ENCODE measurements around the gene BCOR.

BCOR gene

DNA sequence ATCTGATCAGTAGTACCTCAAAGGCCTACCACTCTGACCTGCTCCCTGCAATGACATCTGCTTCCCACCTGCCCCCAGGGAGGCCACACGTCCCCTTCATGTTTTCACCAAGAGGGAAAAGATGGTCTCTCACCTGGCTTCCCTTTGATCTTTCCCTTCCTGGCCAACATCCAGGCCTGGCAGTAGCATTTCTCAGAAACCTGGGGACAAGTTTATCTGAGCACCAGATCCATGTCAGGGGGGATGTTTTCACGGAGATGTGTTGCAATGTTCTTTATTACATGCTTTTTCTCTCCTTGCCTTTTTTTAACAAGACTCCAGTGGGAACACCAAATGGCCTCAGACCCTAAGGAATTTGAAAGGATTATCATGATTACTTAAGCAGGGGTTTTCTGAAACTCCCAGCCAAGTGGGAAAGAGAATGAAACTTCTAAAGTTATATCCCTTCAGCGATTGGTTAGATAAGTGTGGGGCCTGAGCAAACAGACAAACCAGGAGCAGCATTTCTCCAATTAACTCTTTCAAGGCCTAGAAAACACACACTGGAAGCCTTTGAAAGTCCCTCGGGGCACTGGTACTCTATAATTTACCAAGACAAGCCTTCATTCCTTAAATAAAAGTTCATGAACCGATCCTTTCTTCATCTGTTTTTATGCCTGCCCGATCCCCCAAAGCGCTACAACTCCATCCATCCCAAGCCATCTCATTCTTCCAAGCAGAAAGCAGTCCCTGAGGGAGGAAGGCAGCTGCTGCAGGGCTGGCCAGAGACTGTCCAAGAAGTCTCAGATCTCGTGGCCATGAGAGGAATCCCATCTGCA lies 94.1 kb downstream of the BCOR start:
- DNase-seq (ENCODE audit: low read depth) = no peak

DNA sequence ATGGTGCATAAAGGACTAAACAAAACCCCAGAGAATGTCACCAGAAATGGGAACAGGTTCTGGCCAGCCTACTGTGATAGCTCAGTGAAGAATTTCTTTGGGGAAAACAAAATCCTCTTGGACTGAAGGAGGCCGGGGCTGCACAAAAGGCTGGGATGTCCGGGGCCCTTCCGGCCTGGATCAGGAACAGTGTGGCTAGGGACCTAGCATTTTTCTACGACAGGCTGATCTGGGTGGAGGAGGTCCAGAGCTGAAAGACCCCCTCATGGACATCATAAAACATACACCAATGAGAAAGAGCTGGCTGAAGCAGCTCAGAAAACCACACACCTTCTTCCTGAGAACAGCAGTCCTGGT lies 94.7 kb downstream of the BCOR start:
- no peak for DNase-seq (ENCODE audit: low read depth)

Data from stimulated activated CD8-positive, alpha-beta memory T cell treated with anti-CD3 and anti-CD28 coated beads, Interleukin-15, amount 100 ng/mL, for 1 hour (primary cell).